NT2/D1 (cell line): ENCODE data around the gene SMPD2.

ENCODE experiments used
- DNase-seq: peaks from one replicate; pipeline ENCODE4 v3.0.0-alpha.2; 2011; ENCODE audit warnings: low read depth, low spot score
- H3K27me3 ChIP-seq: 2 replicates; pipeline ENCODE4 v1.6.0; 2011; ENCODE audit warnings: mild to moderate bottlenecking; ENCODE audit not compliant: insufficient read length, insufficient read depth
- H3K36me3 ChIP-seq: 2 replicates; pipeline ENCODE4 v1.6.1; 2011; ENCODE audit warnings: mild to moderate bottlenecking, low read length, mixed read lengths; ENCODE audit not compliant: insufficient read depth, insufficient read length
- H3K4me1 ChIP-seq: 2 replicates; pipeline ENCODE4 v1.5.1; 2011; ENCODE audit not compliant: insufficient read depth, insufficient read length
- H3K4me3 ChIP-seq: 2 replicates; pipeline ENCODE4 v1.5.1; 2011; ENCODE audit warnings: low read depth; ENCODE audit not compliant: insufficient read length
- H3K9ac ChIP-seq: 2 replicates; pipeline ENCODE4 v1.6.0; 2011; ENCODE audit warnings: low read depth; ENCODE audit not compliant: insufficient read length
- H3K9me3 ChIP-seq: 2 replicates; pipeline ENCODE4 v1.5.1; 2011; ENCODE audit warnings: mild to moderate bottlenecking, low read length; ENCODE audit not compliant: insufficient read depth
- SUZ12 ChIP-seq: IDR thresholded peaks from 2 replicates; pipeline ENCODE4 v1.6.1; 2011; ENCODE audit not compliant: insufficient read length, insufficient read depth; ENCODE audit errors: extremely low read depth
- YY1 ChIP-seq: IDR thresholded peaks from 2 replicates; pipeline ENCODE4 v1.6.1; 2011; ENCODE audit not compliant: insufficient read length, insufficient read depth
- ZNF274 ChIP-seq: IDR thresholded peaks from 2 replicates; pipeline ENCODE4 v1.6.1; 2011; ENCODE audit warnings: mild to moderate bottlenecking, low read depth, low read length

The SMPD2 gene

DNA sequence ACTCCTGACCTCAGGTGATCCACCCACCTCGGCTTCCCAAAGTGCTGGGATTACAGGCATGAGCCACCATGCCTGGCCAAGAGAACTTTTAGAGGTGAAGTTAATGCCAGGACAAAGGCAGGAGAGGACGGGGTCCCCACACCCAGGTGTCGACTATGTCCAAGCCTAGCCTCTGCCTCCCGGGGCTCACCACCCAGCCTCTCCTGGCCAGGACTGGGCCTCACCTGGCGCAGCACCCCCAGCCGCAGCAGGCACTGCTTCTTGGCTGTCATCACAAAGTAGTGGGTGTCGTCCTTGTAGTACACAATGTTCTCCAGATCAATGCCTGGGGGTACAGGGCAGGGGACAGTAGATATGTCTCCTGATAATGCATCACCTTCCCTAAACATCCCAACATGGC lies 10.9 kb downstream of the SMPD2 start:
- no peak for TF ChIP-seq SUZ12
- TF ChIP-seq YY1, result no peak
- TF ChIP-seq ZNF274, result no peak
- Histone ChIP-seq H3K4me3 (no peak overlapping the region), H3K36me3 (peaks cover 67% of the 10 kb centered on the region), H3K4me1 (peaks cover 12% of the 10 kb centered on the region), H3K9me3 (no peaks in the 10 kb centered on the region), H3K9ac (no peak overlapping the region), H3K27me3 (no peaks in the 10 kb centered on the region)
- DNase-seq, result no peak

DNA sequence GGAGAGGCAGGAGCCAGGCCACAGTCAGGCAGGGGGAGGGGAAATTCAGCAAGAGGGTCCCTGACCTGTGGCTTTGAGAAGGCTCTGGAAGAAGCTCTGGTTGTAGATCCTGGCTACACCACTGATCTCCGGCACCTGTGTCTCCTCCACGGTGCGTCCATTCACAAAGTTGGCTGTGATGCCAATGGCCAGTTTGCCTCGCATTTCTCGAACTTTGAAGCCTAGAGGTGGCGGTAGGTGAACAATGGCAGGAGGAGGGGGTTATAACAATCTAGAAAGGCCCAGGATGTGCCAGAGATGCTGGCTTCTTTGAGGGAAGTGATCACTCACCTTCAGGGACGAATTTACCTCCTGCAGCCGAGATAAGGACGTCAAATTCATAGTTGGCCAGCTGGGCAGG lies 11.7 kb downstream of the SMPD2 start:
- Histone ChIP-seq H3K36me3 (peaks cover 59% of the 10 kb centered on the region), H3K27me3 (no peaks in the 10 kb centered on the region), H3K4me3 (no peak overlapping the region), H3K9ac (no peak overlapping the region), H3K4me1 (peaks cover 13% of the 10 kb centered on the region), H3K9me3 (no peaks in the 10 kb centered on the region)
- DNase-seq, result no peak
- TF ChIP-seq ZNF274 (no peak), SUZ12 (no peak), YY1 (no peak)

DNA sequence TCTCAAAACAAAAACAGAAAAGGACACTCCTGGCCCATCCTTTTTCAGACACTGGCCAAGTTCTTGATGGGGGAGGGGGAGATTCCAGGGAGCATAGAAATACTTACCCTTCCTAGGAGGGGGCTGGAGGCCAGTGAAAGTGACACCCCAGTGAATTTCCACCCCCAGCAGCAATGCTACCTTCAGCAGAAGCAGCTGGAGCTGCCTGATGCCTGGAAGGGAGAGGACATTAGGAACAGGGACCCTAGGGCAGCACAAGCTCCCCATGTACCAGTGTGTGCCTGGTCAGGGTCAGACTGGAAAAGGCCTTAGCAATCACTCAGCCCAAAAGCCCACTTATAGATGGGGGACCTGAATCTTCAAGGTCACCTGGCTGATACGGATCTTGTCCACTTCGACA lies 12.6 kb downstream of the SMPD2 start:
- Histone ChIP-seq H3K36me3 (peaks cover 52% of the 10 kb centered on the region), H3K4me1 (peaks cover 14% of the 10 kb centered on the region), H3K9ac (no peak overlapping the region), H3K9me3 (no peaks in the 10 kb centered on the region), H3K4me3 (no peak overlapping the region), H3K27me3 (no peaks in the 10 kb centered on the region)
- no peak for DNase-seq
- TF ChIP-seq YY1 (no peak), ZNF274 (no peak), SUZ12 (no peak)

DNA sequence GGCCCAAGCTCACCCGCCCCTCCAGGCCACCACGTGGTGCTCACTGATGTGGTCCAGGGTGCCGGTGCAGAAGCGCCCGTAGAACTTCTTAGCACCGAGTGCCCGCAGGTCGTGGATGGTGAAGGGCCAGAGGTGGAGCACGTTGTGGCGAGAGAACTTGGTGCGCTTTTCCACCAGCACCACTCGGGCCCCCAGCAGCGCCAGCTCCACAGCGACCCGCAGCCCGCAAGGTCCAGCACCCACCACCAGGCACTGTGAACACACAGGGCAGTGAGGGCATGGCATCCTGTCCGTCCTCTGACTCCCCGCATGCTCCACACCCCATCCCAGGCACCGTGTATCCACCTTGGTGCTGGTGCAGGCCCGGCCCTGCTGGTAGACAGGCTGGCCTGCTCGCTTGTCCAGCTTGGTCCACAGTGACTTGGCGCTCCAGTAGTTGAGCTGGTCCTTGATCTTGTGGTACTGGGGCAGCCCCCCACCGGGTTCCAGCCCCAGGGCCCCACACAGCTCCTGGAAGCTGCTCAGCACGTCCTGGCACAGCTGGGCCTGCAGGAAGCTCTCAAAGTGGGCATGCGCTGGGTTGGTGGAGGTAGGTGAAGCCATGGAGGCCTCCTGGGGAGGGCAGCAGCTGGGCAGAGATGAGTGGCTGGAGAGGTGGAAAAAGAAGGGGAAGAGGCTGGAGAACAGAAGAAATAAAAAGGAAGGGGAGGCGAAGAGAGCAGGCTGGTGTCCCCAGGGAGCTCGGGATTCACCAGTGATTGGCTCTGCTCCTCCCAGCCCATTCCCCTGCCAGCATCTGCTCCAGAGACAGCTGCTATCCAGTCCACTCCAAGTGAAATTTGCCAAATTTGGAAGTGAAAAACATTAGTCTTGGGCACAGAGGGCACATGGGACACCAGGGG lies 13.3 kb downstream of the SMPD2 start:
- Histone ChIP-seq H3K4me1 (peaks cover 14% of the 10 kb centered on the region), H3K36me3 (peaks cover 45% of the 10 kb centered on the region), H3K4me3 (no peak overlapping the region), H3K9me3 (no peaks in the 10 kb centered on the region), H3K27me3 (no peaks in the 10 kb centered on the region), H3K9ac (peak overlapping the region; percentile 67)
- TF ChIP-seq YY1 (no peak), SUZ12 (no peak), ZNF274 (no peak)
- DNase-seq, result no peak

DNA sequence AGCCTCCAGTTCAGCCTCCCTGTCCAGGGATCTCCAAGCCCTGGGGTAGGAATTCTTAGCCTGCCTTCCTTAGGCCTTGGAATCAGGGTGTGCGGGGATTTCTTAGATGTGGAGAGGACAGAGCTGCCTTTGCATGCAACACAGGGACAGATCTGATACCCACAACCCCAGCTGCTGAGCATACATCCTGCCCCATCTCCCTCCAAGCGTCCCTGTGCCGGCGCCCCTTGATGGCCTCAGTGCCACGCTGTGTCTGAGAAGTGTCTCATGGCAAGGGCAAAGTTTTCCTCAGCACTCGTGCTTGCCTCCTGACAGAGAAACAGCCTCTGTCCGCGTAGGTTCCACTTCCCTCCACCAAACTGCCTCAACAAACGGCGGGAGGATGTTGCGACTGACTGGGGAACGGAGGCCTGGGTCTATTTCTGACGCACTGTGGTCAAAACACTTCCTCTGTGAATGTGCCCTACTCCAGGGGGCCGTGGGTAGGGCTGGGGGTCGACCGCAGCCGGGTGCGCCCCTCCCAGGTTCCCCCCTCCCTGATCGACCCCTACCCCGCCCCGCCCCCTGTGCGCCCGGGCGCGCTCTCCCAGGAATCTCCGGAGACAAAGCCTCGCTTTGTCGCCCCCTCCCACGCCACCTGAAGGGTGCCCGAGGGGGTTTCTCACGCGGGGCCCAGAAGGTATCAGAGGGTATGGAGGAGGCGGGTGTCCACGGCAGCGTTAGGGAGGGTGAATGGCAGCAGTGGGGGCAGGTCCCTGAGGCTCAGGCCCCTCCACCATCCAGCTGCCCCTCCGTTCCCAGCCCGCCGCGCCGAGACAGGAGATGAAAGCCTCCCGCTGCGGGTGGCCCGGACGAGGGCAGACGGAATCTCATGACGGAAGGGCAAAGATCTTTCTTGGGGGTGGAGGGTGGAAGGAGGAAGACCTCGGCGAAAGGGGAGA lies 14.2 kb downstream of the SMPD2 start:
- Histone ChIP-seq H3K9ac (peak overlapping the region; percentile 94), H3K36me3 (peaks cover 37% of the 10 kb centered on the region), H3K27me3 (no peaks in the 10 kb centered on the region), H3K9me3 (no peaks in the 10 kb centered on the region), H3K4me1 (peaks cover 14% of the 10 kb centered on the region), H3K4me3 (peak overlapping the region; percentile 81)
- peak; percentile 5 for DNase-seq
- TF ChIP-seq SUZ12 (no peak), YY1 (no peak), ZNF274 (no peak)

DNA sequence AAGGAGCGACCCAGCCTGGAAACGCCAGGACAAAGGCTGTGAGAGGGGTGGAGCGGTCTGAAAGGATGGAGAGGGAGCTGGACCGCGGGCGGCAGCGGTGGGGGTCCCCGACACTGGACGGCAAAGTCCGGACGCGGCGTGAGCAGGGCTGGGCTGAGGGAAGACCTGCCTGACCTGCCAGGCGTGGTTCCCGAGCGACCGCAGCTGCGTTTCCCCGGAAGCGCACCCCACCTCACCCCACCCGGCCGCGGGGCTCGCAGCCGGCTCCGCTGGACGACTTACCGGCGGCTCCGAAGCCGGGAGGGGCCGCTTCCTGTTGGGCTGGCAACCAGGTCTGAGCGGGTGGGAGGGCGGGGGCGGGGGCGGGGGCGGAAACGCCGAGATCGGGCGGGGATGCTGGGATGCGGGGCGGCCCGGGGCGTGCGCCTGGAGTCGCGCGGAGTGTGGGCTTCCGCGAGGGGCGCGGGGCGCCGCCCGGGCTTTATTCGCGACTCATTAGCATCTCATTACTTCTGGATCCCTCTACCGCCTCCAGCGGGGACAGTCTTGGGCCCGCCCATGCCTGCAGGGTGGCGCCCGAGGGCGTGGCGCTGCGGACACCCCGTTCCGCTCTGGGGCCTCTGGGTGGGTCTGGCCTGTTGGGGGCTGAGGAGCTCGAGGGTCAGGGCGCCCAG lies 15.1 kb downstream of the SMPD2 start, which contains the start of gene MICAL1:
TSS of gene MICAL1 (minus strand) at position 336 of the 674 bp plus-strand sequence. CDS start 1,576 bp downstream, outside the sequence.
- H3K9ac ChIP-seq, result peak within 1 kb of the TSS; percentile 94
- H3K36me3 ChIP-seq, result peaks cover 29% of the 10 kb centered on the region
- DNase-seq, result peak; percentile 9
- H3K4me3 ChIP-seq, result peak within 1 kb of the TSS; percentile 81
- H3K27me3 ChIP-seq, result no peaks in the 10 kb centered on the region
- no peak for TF ChIP-seq ZNF274
- no peak for TF ChIP-seq SUZ12
- no peak for TF ChIP-seq YY1
- peaks cover 14% of the 10 kb centered on the region for H3K4me1 ChIP-seq
- H3K9me3 ChIP-seq, result no peaks in the 10 kb centered on the region
